ENCODE results near the gene EDNRA. TPM values are rescaled to one million over a fixed set of nuclear protein-coding genes. Genes with fewer than 3 reads are reported as not detected.

EDNRA gene
- total and polyA plus RNA-seq, 2 of the 4 experiments (the other 2 are of a cell fraction): 3.8 to 6.5 TPM

DNA sequence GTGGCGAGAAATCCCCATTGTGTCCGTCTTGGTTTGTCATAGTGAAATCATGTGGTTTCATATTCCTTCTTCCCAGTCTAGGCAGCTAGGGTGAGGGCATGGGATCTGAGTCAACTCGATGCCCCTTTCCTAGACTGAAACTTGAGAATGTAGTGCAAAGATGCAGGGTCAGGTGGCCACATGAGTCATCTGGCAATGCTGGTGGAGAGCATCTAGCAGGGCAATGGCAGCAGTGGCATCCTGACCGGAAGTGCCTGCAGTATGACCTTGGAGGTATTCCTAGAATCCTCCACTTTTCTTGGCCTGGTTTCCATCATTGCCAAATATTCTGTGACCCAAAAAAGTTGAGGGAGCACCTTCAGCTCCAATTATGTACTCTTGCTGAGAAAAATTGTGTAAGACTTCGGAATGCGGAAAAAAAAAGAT, 97.2 kb downstream of the EDNRA start:
- no peak overlapping the region for H3K23ac ChIP-seq (ENCODE audit: low read depth, low read length)
- no peak overlapping the region for H3K4me2 ChIP-seq (ENCODE audit: low read depth, low read length)
- peaks cover 6% of the 10 kb centered on the region; the same call in 1 of the 2 replicates for H3K9me1 ChIP-seq (ENCODE audit: insufficient read depth, low read length)
- H3K79me1 ChIP-seq (ENCODE audit: low read depth in 1 of 2, low read length in 2 of 2): no peaks in the 10 kb centered on the region
- peak overlapping the region; percentile 54 for H2BK5ac ChIP-seq (ENCODE audit: low read depth, low read length, poor library complexity, severe bottlenecking)
- H2BK20ac ChIP-seq (ENCODE audit: low read depth, low read length): 0 out of 2 replicates have a peak overlapping the region, but pooled peaks have one; percentile 3
- no peak overlapping the region for H2BK15ac ChIP-seq (ENCODE audit: low read depth, low read length)
- intact Hi-C loops (cut with micrococcal nuclease) (no loop called here), dilution Hi-C loops (cut with HindIII; ENCODE audit: low sequenced_read_pairs, unreplicated experiment) (no loop called here), in situ Hi-C loops (cut with MboI; ENCODE audit: low sequenced_read_pairs) (loop anchor here (25.0 kb wide), 1 partner anchor 1241 kb away; no protein-coding TSS in a partner anchor)
- H3K56ac ChIP-seq (ENCODE audit: extremely low read depth, insufficient read depth, low read length): no peak overlapping the region
- H3K9ac ChIP-seq (ENCODE audit: low read depth, low read length): no peak overlapping the region
- no peaks in the 10 kb centered on the region for H3K27me3 ChIP-seq (ENCODE audit: control insufficient read depth, insufficient read depth, low read length)
- H3K4me3 ChIP-seq (ENCODE audit: insufficient read depth, low read depth, low read length): no peak overlapping the region
- ChIA-PET CTCF (interaction anchor here (1.8 kb wide), 1 partner anchor 59 kb away, joined by 7 read pairs; no protein-coding TSS in a partner anchor), POLR2A (ENCODE audit: unreplicated experiment) (no interaction called here)
- TF ChIP-seq CEBPB (IDR thresholded peaks at IDR 0.05; ENCODE audit: low read depth, low read length) (peak; percentile 85), CHD1 (IDR thresholded peaks at IDR 0.05; ENCODE audit: low read depth, low read length) (peak; percentile 77; the same call in 1 of the 2 replicates), RAD21 (IDR thresholded peaks at IDR 0.05; ENCODE audit: low read length) (peak; percentile 21; the same call in 1 of the 2 replicates), FOS (IDR thresholded peaks at IDR 0.05; ENCODE audit: low read depth, low read length) (peak; percentile 93), POLR2A (IDR thresholded peaks at IDR 0.05; ENCODE audit: low read depth, low read length) (no peak), RFX5 (IDR thresholded peaks at IDR 0.05; ENCODE audit: low read depth, low read length) (no peak)
- TF ChIP-seq, protein P1, sequence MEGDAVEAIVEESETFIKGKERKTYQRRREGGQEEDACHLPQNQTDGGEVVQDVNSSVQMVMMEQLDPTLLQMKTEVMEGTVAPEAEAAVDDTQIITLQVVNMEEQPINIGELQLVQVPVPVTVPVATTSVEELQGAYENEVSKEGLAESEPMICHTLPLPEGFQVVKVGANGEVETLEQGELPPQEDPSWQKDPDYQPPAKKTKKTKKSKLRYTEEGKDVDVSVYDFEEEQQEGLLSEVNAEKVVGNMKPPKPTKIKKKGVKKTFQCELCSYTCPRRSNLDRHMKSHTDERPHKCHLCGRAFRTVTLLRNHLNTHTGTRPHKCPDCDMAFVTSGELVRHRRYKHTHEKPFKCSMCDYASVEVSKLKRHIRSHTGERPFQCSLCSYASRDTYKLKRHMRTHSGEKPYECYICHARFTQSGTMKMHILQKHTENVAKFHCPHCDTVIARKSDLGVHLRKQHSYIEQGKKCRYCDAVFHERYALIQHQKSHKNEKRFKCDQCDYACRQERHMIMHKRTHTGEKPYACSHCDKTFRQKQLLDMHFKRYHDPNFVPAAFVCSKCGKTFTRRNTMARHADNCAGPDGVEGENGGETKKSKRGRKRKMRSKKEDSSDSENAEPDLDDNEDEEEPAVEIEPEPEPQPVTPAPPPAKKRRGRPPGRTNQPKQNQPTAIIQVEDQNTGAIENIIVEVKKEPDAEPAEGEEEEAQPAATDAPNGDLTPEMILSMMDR (conservative IDR thresholded peaks at IDR 0.05; ENCODE audit: low read depth, low read length): no peak
- TF ChIP-seq, protein P2, sequence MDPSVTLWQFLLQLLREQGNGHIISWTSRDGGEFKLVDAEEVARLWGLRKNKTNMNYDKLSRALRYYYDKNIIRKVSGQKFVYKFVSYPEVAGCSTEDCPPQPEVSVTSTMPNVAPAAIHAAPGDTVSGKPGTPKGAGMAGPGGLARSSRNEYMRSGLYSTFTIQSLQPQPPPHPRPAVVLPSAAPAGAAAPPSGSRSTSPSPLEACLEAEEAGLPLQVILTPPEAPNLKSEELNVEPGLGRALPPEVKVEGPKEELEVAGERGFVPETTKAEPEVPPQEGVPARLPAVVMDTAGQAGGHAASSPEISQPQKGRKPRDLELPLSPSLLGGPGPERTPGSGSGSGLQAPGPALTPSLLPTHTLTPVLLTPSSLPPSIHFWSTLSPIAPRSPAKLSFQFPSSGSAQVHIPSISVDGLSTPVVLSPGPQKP (IDR thresholded peaks at IDR 0.05; ENCODE audit: borderline replicate concordance, low read depth, low read length): peak; percentile 87; the same call in 1 of the 2 replicates
- TF ChIP-seq, protein P3, sequence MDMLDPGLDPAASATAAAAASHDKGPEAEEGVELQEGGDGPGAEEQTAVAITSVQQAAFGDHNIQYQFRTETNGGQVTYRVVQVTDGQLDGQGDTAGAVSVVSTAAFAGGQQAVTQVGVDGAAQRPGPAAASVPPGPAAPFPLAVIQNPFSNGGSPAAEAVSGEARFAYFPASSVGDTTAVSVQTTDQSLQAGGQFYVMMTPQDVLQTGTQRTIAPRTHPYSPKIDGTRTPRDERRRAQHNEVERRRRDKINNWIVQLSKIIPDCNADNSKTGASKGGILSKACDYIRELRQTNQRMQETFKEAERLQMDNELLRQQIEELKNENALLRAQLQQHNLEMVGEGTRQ (IDR thresholded peaks at IDR 0.05; ENCODE audit: low read depth, low read length): peak; percentile 95
- 0% methylated on average over 2 of the region's 6 CpGs; no CpG with 5 or more reads in 1 of the 2 experiments for WGBS, 2 experiments (ENCODE audit: extremely low coverage in 2 of 2, insufficient read length in 1 of 2)
- H3K14ac ChIP-seq (replicated peaks; ENCODE audit: low read depth, low read length): no peak overlapping the region
- ATAC-seq (ENCODE audit: low read depth): peak; percentile 83
- H3K27ac ChIP-seq (ENCODE audit: insufficient read depth, low read length): peak overlapping the region; percentile 24; the same call in 1 of the 2 replicates
- no TSS peak for BruUV-seq (replicated peaks)
- H2BK120ac ChIP-seq (ENCODE audit: low read depth, low read length): peak overlapping the region; percentile 17; the same call in 1 of the 2 replicates
- H4K20me1 ChIP-seq (ENCODE audit: insufficient read depth, low read length): no peaks in the 10 kb centered on the region
- no peak overlapping the region; the same call in 1 of the 2 replicates for H2AK5ac ChIP-seq (ENCODE audit: low read depth, low read length)
- H3K36me3 ChIP-seq (ENCODE audit: control insufficient read depth, insufficient read depth, low read length): no peaks in the 10 kb centered on the region
- H4K91ac ChIP-seq (ENCODE audit: insufficient read depth, low read depth, low read length): no peak overlapping the region
- H3K4me1 ChIP-seq (ENCODE audit: control insufficient read depth, insufficient read depth, low read length): peaks cover 18% of the 10 kb centered on the region
- no peaks in the 10 kb centered on the region for H3K9me3 ChIP-seq (ENCODE audit: control insufficient read depth, insufficient read depth, low read length)
- H4K8ac ChIP-seq (ENCODE audit: low read depth in 2 of 2, low read length in 2 of 2): 0 out of 4 replicates have a peak overlapping the region, but pooled peaks of 1 of the 2 experiments have one; percentile 1
- DNase-seq: peak; percentile 99
- no peak overlapping the region for H3K18ac ChIP-seq (ENCODE audit: low read depth, low read length)
- no peak overlapping the region for H2AK9ac ChIP-seq (replicated peaks; ENCODE audit: low read depth, low read length, poor library complexity)
- H2AFZ ChIP-seq (replicated peaks; ENCODE audit: low read length, poor library complexity): peak overlapping the region; percentile 75
- no peak overlapping the region; the same call in 1 of the 2 replicates for H3K4ac ChIP-seq (ENCODE audit: low read depth, low read length)
- H4K5ac ChIP-seq (ENCODE audit: low read depth, low read length): no peak overlapping the region

All from IMR-90 (cell line).